ENCODE data around the gene HOPX.

HOPX gene

GRCh38 chr4:56708146-56708545, 27.1 kb upstream of the HOPX start:
- TF ChIP-seq CTCF (IDR thresholded peaks at IDR 0.05; ENCODE audit: extremely low read depth, missing control alignments), result no peak
- no peak for DNase-seq (ENCODE audit: low spot score)

- DNase-seq (ENCODE audit: low spot score), result no peak
- TF ChIP-seq CTCF (IDR thresholded peaks at IDR 0.05; ENCODE audit: extremely low read depth, missing control alignments), result no peak
These were observed 24.9 kb upstream of the HOPX start for GRCh38 chr4:56705966-56706365.

- no peak for TF ChIP-seq CTCF (IDR thresholded peaks at IDR 0.05; ENCODE audit: extremely low read depth, missing control alignments)
These were observed 24.2 kb upstream of the HOPX start for GRCh38 chr4:56705334-56705733.

GRCh38 chr4:56704089-56704871, 23.2 kb upstream of the HOPX start:
- no peak for DNase-seq (ENCODE audit: low spot score)
- TF ChIP-seq CTCF (IDR thresholded peaks at IDR 0.05; ENCODE audit: extremely low read depth, missing control alignments), result no peak

More at GRCh38 chr4:56705334-56705733, 24.2 kb upstream of the HOPX start:
- no peak for DNase-seq (ENCODE audit: low spot score)

GRCh38 chr4:56703378-56703777, 22.3 kb upstream of the HOPX start:
- no peak for TF ChIP-seq CTCF (IDR thresholded peaks at IDR 0.05; ENCODE audit: extremely low read depth, missing control alignments)
- no peak for DNase-seq (ENCODE audit: low spot score)

GRCh38 chr4:56701644-56702043, 20.5 kb upstream of the HOPX start:
- no peak for DNase-seq (ENCODE audit: low spot score)
- TF ChIP-seq CTCF (IDR thresholded peaks at IDR 0.05; ENCODE audit: extremely low read depth, missing control alignments), result no peak

- no peak for TF ChIP-seq CTCF (IDR thresholded peaks at IDR 0.05; ENCODE audit: extremely low read depth, missing control alignments)
- DNase-seq (ENCODE audit: low spot score), result no peak
These were observed 20.0 kb upstream of the HOPX start for GRCh38 chr4:56701161-56701480.

Measured in GM20000 (cell line).